GM18520 (cell line): ENCODE data around the gene SEPHS1.
"Not testable (repeated sequence)": the region's sequence is repeated elsewhere in the genome, so short reads cannot be mapped to it uniquely, and the experiment has no call there.

Experiments used
- ATAC-seq: cut with Tn5 transposase; IDR thresholded peaks from one replicate; pipeline ENCODE4 v1.9.1; 2021; ENCODE audit not compliant: unreplicated experiment

Gene SEPHS1

GRCh38 chr10:13365243-13365642, 17.1 kb upstream of the SEPHS1 start:
- ATAC-seq: no peak

GRCh38 chr10:13360587-13360986, 12.5 kb upstream of the SEPHS1 start:
- no peak for ATAC-seq

GRCh38 chr10:13356392-13356791, 8.3 kb upstream of the SEPHS1 start:
- no peak for ATAC-seq

GRCh38 chr10:13354783-13355182, 6.7 kb upstream of the SEPHS1 start:
- ATAC-seq: no peak

- no peak for ATAC-seq
Observed at GRCh38 chr10:13352519-13352918, 4.4 kb upstream of the SEPHS1 start.

GRCh38 chr10:13351340-13351915, 3.3 kb upstream of the SEPHS1 start:
- no peak for ATAC-seq

GRCh38 chr10:13349463-13350274, 1.6 kb upstream of the SEPHS1 start:
- no peak for ATAC-seq

GRCh38 chr10:13347500-13348156, 465 bp downstream of the SEPHS1 start:
- peak; percentile 48 for ATAC-seq

- peak; percentile 17 for ATAC-seq
Observed at GRCh38 chr10:13347043-13347499, 1.0 kb downstream of the SEPHS1 start.

GRCh38 chr10:13346283-13347042, 1.6 kb downstream of the SEPHS1 start:
- no peak for ATAC-seq

GRCh38 chr10:13340626-13341376, 7.3 kb downstream of the SEPHS1 start:
- ATAC-seq: peak; percentile 91

- ATAC-seq: peak; percentile 5
Observed at GRCh38 chr10:13340068-13340467, 8.0 kb downstream of the SEPHS1 start.

- ATAC-seq: no peak
Observed at GRCh38 chr10:13338390-13339110, 9.5 kb downstream of the SEPHS1 start.

- ATAC-seq: no peak
Observed at GRCh38 chr10:13337827-13338196, 10.3 kb downstream of the SEPHS1 start.

GRCh38 chr10:13337128-13337826, 10.8 kb downstream of the SEPHS1 start:
- ATAC-seq: no peak

GRCh38 chr10:13335881-13336280, 12.2 kb downstream of the SEPHS1 start:
- ATAC-seq: no peak

GRCh38 chr10:13334556-13334955, 13.5 kb downstream of the SEPHS1 start:
- no peak for ATAC-seq

- no peak for ATAC-seq
Observed at GRCh38 chr10:13331646-13332045, 16.4 kb downstream of the SEPHS1 start.

GRCh38 chr10:13330980-13331379, 17.1 kb downstream of the SEPHS1 start:
- not testable (repeated sequence) for ATAC-seq
